Fibroblast of peridontal ligament (primary cell): Measurements from ENCODE around the gene LTBP1.
A peak's percentile ranks its signal among the peaks of the same experiment; 100 is the strongest.
"Not testable (repeated sequence)": the region's sequence is repeated elsewhere in the genome, so short reads cannot be mapped to it uniquely, and the experiment has no call there.

ENCODE experiments used
- DNase-seq: peaks from one replicate; pipeline ENCODE4 v3.0.0-alpha.2; 2010; ENCODE audit errors: extremely low read depth

Gene LTBP1

GRCh38 chr2:33038230-33038629 is 91.5 kb downstream of the LTBP1 start:
- DNase-seq, result no peak

- DNase-seq, result no peak
Measured at GRCh38 chr2:33038799-33039198, 92.0 kb downstream of the LTBP1 start.

GRCh38 chr2:33040541-33040940 is 93.8 kb downstream of the LTBP1 start:
- no peak for DNase-seq

- DNase-seq, result no peak
Measured at GRCh38 chr2:33042265-33042664, 95.5 kb downstream of the LTBP1 start.

GRCh38 chr2:33042819-33043218 is 96.1 kb downstream of the LTBP1 start:
- DNase-seq, result no peak

- DNase-seq, result no peak
Measured at GRCh38 chr2:33047939-33048338, 101.2 kb downstream of the LTBP1 start.

GRCh38 chr2:33051586-33052360 is 105.0 kb downstream of the LTBP1 start:
- DNase-seq, result peak; percentile 80

GRCh38 chr2:33052361-33052735 is 105.6 kb downstream of the LTBP1 start:
- DNase-seq, result no peak

- not testable (repeated sequence) for DNase-seq
Measured at GRCh38 chr2:33052795-33053194, 106.0 kb downstream of the LTBP1 start.

- no peak for DNase-seq
Measured at GRCh38 chr2:33056170-33056569, 109.4 kb downstream of the LTBP1 start.

GRCh38 chr2:33057307-33058028 is 110.7 kb downstream of the LTBP1 start:
- DNase-seq, result not testable (repeated sequence)

- no peak for DNase-seq
Measured at GRCh38 chr2:33058716-33059470, 112.1 kb downstream of the LTBP1 start.

- peak; percentile 46 for DNase-seq
Measured at GRCh38 chr2:33059471-33060156, 112.9 kb downstream of the LTBP1 start.

- DNase-seq, result no peak
Measured at GRCh38 chr2:33060405-33060804, 113.7 kb downstream of the LTBP1 start.

- peak; percentile 24 for DNase-seq
Measured at GRCh38 chr2:33062665-33063250, 116.0 kb downstream of the LTBP1 start.

GRCh38 chr2:33064349-33064801 is 117.6 kb downstream of the LTBP1 start:
- no peak for DNase-seq

GRCh38 chr2:33067598-33067997 is 120.8 kb downstream of the LTBP1 start:
- no peak for DNase-seq

- peak; percentile 61 for DNase-seq
Measured at GRCh38 chr2:33068261-33068660, 121.5 kb downstream of the LTBP1 start.

- DNase-seq, result peak; percentile 98
Measured at GRCh38 chr2:33069894-33070651, 123.3 kb downstream of the LTBP1 start.

GRCh38 chr2:33071591-33071990 is 124.8 kb downstream of the LTBP1 start:
- DNase-seq, result no peak

- no peak for DNase-seq
Measured at GRCh38 chr2:33072614-33073013, 125.9 kb downstream of the LTBP1 start.
